ENCODE data around the gene USP10.

DNA sequence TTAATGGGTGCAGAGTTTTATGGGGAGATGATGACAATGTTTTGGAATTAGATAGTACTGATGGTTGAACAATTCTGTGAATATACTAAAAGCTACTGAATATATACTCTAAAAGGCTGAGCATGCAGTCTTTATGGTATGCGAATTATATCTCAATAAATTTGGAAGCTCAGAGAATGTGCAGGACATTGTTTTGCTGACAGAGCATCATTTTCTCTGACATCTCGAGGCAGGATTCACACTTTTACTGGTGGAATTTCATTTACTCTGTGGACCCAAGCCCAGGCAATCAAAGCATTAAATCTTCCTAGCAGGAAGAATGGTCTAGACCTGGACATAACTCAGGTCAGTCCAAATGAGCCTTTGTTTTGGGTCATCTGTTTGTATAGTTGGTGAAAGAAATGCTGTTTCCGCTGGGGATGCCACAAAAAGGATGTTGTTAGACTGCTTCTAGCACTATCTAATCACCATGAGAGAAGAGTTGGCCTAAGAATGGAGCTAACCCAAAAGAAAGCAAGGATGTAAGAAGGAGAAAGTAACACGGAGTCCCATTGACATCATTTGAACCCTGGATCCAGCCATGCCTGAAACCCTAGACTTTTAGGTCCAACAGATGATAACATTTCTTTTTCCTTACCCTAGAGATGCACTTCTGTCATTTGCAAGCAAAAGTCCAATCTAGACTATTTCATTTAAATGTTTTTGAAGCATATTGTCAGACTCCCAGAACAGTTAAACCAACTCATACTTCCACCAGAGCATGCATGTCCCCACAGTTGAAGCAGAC lies 18.8 kb upstream of the USP10 start:
- TF ChIP-seq, protein P1, sequence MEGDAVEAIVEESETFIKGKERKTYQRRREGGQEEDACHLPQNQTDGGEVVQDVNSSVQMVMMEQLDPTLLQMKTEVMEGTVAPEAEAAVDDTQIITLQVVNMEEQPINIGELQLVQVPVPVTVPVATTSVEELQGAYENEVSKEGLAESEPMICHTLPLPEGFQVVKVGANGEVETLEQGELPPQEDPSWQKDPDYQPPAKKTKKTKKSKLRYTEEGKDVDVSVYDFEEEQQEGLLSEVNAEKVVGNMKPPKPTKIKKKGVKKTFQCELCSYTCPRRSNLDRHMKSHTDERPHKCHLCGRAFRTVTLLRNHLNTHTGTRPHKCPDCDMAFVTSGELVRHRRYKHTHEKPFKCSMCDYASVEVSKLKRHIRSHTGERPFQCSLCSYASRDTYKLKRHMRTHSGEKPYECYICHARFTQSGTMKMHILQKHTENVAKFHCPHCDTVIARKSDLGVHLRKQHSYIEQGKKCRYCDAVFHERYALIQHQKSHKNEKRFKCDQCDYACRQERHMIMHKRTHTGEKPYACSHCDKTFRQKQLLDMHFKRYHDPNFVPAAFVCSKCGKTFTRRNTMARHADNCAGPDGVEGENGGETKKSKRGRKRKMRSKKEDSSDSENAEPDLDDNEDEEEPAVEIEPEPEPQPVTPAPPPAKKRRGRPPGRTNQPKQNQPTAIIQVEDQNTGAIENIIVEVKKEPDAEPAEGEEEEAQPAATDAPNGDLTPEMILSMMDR (IDR thresholded peaks at IDR 0.05; ENCODE audit: low read depth, low read length, missing input control) = no peak
- TF ChIP-seq YY1 (IDR thresholded peaks at IDR 0.05) = no peak
- no peak for TF ChIP-seq RAD21 (IDR thresholded peaks at IDR 0.05)
- TF ChIP-seq EGR1 (IDR thresholded peaks at IDR 0.05; ENCODE audit: low read depth in 2 of 2) = no peak
- TF ChIP-seq, protein P2, sequence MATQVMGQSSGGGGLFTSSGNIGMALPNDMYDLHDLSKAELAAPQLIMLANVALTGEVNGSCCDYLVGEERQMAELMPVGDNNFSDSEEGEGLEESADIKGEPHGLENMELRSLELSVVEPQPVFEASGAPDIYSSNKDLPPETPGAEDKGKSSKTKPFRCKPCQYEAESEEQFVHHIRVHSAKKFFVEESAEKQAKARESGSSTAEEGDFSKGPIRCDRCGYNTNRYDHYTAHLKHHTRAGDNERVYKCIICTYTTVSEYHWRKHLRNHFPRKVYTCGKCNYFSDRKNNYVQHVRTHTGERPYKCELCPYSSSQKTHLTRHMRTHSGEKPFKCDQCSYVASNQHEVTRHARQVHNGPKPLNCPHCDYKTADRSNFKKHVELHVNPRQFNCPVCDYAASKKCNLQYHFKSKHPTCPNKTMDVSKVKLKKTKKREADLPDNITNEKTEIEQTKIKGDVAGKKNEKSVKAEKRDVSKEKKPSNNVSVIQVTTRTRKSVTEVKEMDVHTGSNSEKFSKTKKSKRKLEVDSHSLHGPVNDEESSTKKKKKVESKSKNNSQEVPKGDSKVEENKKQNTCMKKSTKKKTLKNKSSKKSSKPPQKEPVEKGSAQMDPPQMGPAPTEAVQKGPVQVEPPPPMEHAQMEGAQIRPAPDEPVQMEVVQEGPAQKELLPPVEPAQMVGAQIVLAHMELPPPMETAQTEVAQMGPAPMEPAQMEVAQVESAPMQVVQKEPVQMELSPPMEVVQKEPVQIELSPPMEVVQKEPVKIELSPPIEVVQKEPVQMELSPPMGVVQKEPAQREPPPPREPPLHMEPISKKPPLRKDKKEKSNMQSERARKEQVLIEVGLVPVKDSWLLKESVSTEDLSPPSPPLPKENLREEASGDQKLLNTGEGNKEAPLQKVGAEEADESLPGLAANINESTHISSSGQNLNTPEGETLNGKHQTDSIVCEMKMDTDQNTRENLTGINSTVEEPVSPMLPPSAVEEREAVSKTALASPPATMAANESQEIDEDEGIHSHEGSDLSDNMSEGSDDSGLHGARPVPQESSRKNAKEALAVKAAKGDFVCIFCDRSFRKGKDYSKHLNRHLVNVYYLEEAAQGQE (IDR thresholded peaks at IDR 0.05) = no peak
- TF ChIP-seq, protein P3, sequence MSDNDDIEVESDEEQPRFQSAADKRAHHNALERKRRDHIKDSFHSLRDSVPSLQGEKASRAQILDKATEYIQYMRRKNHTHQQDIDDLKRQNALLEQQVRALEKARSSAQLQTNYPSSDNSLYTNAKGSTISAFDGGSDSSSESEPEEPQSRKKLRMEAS (IDR thresholded peaks at IDR 0.05) = no peak
- TF ChIP-seq TAF1 (conservative IDR thresholded peaks at IDR 0.05) = no peak
- no peak for TF ChIP-seq HNF4G (IDR thresholded peaks at IDR 0.05)
- no peak for TF ChIP-seq GABPA (IDR thresholded peaks at IDR 0.05 in 1 of 2, conservative IDR thresholded peaks at IDR 0.05 in 1 of 2)

Data from liver (tissue), 3 donors.